ENCODE measurements around the gene NPAS3. TPM values are rescaled to one million over a fixed set of nuclear protein-coding genes. Genes with fewer than 3 reads are reported as not detected.

Gene NPAS3
- total RNA-seq, 6 experiments from 2014 or later: 0.11 to 0.83 (median 0.21) TPM; not detected in 2

DNA sequence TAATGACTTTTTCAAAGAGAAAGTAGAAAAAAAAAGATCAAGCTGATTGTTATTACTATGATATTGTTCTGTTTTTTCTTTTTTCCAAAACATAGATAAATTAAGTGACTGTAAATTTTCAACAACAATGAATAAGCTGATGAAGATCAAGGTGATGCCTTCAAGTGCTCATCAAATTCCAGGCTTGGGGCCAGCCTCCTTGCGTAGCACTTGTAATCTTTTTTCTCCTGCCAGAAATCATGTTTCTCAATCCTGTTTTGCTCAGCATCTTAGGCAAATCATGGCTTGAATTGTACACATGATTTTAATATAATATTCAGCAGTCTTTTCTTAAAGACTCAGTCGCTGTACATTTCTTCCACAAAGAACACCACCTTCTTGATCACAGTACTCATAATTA, 333.2 kb downstream of the NPAS3 start:
- intact Hi-C loops (cut with DNase I): no loop called here
- no peaks in the 10 kb centered on the region for H3K9me3 ChIP-seq
- TF ChIP-seq, protein P1, sequence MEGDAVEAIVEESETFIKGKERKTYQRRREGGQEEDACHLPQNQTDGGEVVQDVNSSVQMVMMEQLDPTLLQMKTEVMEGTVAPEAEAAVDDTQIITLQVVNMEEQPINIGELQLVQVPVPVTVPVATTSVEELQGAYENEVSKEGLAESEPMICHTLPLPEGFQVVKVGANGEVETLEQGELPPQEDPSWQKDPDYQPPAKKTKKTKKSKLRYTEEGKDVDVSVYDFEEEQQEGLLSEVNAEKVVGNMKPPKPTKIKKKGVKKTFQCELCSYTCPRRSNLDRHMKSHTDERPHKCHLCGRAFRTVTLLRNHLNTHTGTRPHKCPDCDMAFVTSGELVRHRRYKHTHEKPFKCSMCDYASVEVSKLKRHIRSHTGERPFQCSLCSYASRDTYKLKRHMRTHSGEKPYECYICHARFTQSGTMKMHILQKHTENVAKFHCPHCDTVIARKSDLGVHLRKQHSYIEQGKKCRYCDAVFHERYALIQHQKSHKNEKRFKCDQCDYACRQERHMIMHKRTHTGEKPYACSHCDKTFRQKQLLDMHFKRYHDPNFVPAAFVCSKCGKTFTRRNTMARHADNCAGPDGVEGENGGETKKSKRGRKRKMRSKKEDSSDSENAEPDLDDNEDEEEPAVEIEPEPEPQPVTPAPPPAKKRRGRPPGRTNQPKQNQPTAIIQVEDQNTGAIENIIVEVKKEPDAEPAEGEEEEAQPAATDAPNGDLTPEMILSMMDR (IDR thresholded peaks at IDR 0.05): no peak
- TF ChIP-seq POLR2A (IDR thresholded peaks at IDR 0.05): no peak
- WGBS (ENCODE audit: insufficient coverage, low coverage, low lambda C conversion rate, missing lambda C conversion rate): 74% methylated on average over 2 of the region's 2 CpGs
- no peaks in the 10 kb centered on the region for H3K36me3 ChIP-seq
- H3K27me3 ChIP-seq: no peaks in the 10 kb centered on the region
- DNase-seq (no peak), ATAC-seq (no peak)
- H3K27ac ChIP-seq: no peak overlapping the region
- no peaks in the 10 kb centered on the region for H3K4me1 ChIP-seq
- no peak overlapping the region for H3K4me3 ChIP-seq

DNA sequence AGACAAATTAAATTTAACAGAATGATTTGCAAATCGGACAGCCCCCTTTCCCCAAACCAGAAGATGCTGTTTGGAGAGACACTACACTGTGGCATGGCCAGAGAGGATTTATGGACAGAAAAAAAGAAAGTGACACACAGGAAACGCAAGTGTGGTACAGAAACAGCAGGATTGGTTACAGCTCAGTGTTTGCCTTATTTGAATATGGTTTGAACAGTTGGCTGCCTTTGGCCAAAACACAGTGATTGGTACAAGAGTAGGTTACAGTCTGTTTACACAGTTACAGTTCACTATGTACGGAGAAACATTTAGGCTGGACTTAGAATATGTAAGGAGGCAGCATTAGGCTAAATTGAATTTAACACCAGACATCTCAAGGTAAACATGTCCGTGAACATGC, 335.3 kb downstream of the NPAS3 start:
- ATAC-seq: no peak
- WGBS (ENCODE audit: insufficient coverage, low coverage, low lambda C conversion rate, missing lambda C conversion rate): 46% methylated on average over 4 of the region's 4 CpGs

DNA sequence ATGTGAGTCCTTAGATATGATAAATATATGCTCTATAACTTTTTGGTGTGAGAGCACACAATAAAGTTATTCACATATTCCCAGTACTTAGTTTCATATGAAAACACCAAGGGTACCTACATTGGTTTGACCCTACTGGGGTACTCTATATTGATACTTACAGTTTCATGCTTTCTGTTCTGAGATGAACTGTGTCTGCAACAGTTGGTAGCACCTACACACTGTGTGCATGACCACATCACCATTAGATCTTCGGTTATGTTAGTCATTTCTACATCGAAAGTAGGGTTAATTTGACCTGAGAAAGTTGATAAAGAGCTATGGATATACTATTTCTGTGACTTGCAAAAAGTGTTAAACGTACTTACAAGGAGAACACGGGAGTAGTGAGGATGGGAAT, 337.2 kb downstream of the NPAS3 start:
- ATAC-seq: no peak
- DNase-seq: no peak
- Histone ChIP-seq H3K27me3 (no peaks in the 10 kb centered on the region), H3K4me1 (no peaks in the 10 kb centered on the region), H3K4me3 (no peak overlapping the region), H3K36me3 (no peaks in the 10 kb centered on the region), H3K9me3 (no peaks in the 10 kb centered on the region), H3K27ac (no peak overlapping the region)
- intact Hi-C loops (cut with DNase I): no loop called here
- WGBS (ENCODE audit: insufficient coverage, low coverage, low lambda C conversion rate, missing lambda C conversion rate): 38% methylated on average over 4 of the region's 4 CpGs
- no peak for TF ChIP-seq POLR2A (IDR thresholded peaks at IDR 0.05)
- TF ChIP-seq, protein P1 (IDR thresholded peaks at IDR 0.05): no peak

More for the DNA sequence above, 335.3 kb downstream of the NPAS3 start:
- intact Hi-C loops (cut with DNase I): no loop called here
- DNase-seq: no peak
- TF ChIP-seq, protein P1 (IDR thresholded peaks at IDR 0.05): no peak
- Histone ChIP-seq H3K9me3 (no peaks in the 10 kb centered on the region), H3K27ac (no peak overlapping the region), H3K4me1 (no peaks in the 10 kb centered on the region), H3K36me3 (no peaks in the 10 kb centered on the region), H3K4me3 (no peak overlapping the region), H3K27me3 (no peaks in the 10 kb centered on the region)

DNA sequence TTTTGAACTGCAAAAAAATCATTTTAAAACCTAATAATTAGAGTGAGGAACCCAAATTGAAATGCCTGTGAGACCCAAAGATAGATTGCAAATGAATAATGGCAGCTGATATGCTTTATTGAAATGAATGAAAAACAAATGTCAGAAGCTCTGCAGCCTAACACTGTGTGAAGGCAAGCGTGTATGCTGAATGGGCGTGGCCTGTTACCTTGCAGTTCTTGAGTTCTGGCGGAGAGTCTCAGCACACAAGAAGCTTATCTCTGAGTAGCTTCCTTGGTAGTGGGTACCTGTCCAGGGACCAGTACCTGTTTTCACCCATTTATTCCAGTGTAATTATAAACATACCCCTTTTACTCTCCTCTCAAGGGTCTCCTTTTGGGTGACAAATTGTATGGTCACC, 341.2 kb downstream of the NPAS3 start:
- no peak for ATAC-seq
- intact Hi-C loops (cut with DNase I): no loop called here
- no peak for TF ChIP-seq POLR2A (IDR thresholded peaks at IDR 0.05)
- TF ChIP-seq, protein P1 (IDR thresholded peaks at IDR 0.05): no peak
- no peak for DNase-seq
- 44% methylated on average over 3 of the region's 3 CpGs for WGBS (ENCODE audit: insufficient coverage, low coverage, low lambda C conversion rate, missing lambda C conversion rate)
- Histone ChIP-seq H3K27me3 (no peaks in the 10 kb centered on the region), H3K9me3 (no peaks in the 10 kb centered on the region), H3K4me1 (no peaks in the 10 kb centered on the region), H3K4me3 (no peak overlapping the region), H3K27ac (no peak overlapping the region), H3K36me3 (no peaks in the 10 kb centered on the region)

DNA sequence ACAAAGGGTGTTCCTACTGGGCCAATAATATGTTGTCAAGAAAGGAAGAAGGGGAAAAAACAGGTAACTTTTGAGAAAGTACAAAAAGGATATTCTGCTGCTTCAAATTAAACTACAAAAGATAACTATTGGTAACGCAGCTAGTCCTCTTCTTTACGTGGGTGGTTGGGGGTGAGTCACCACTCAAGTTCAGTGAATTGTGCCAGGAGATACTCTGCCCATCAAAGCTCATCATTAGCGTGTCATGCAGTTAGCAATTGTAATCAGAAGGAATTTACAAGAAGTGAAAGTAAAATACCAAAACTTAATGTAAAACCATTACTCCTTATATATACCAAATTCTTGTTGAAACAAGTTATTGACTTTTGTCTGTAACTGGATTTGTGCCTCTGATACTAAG, 342.0 kb downstream of the NPAS3 start:
- no peak for TF ChIP-seq POLR2A (IDR thresholded peaks at IDR 0.05)
- TF ChIP-seq, protein P1 (IDR thresholded peaks at IDR 0.05): no peak
- 43% methylated on average over 3 of the region's 3 CpGs for WGBS (ENCODE audit: insufficient coverage, low coverage, low lambda C conversion rate, missing lambda C conversion rate)
- intact Hi-C loops (cut with DNase I): no loop called here
- Histone ChIP-seq H3K27ac (no peak overlapping the region), H3K27me3 (no peaks in the 10 kb centered on the region), H3K4me1 (no peaks in the 10 kb centered on the region), H3K36me3 (no peaks in the 10 kb centered on the region), H3K9me3 (no peaks in the 10 kb centered on the region), H3K4me3 (no peak overlapping the region)
- DNase-seq (no peak), ATAC-seq (no peak)
